ES-I3 (cell line): ENCODE data around the gene MYO3B.

ENCODE experiments used
- H3K36me3 ChIP-seq: 2 replicates; pipeline ENCODE4 v1.6.1; 2013; ENCODE audit warnings: mild to moderate bottlenecking, low read length, control low read depth, moderate library complexity; ENCODE audit not compliant: insufficient read depth
- H3K4me1 ChIP-seq: 2 replicates; pipeline ENCODE4 v1.6.1; 2013; ENCODE audit warnings: mild to moderate bottlenecking, control low read depth, low read length; ENCODE audit not compliant: insufficient read depth
- H3K9ac ChIP-seq: 2 replicates; pipeline ENCODE4 v1.6.1; 2013; ENCODE audit warnings: low read depth, mild to moderate bottlenecking, low read length, moderate library complexity
- H3K9me3 ChIP-seq: 2 replicates; pipeline ENCODE4 v1.6.1; 2013; ENCODE audit warnings: mild to moderate bottlenecking, low read length, moderate library complexity; ENCODE audit not compliant: control insufficient read depth, insufficient read depth

Gene MYO3B

GRCh38 chr2:170152421-170152820, 25.5 kb upstream of the MYO3B start:
- H3K9ac ChIP-seq: no peak overlapping the region
- H3K36me3 ChIP-seq: no peaks in the 10 kb centered on the region; the same call in 1 of the 2 replicates
- H3K9me3 ChIP-seq: peaks cover 12% of the 10 kb centered on the region; the same call in 1 of the 2 replicates
- H3K4me1 ChIP-seq: peaks cover 28% of the 10 kb centered on the region

DNA sequence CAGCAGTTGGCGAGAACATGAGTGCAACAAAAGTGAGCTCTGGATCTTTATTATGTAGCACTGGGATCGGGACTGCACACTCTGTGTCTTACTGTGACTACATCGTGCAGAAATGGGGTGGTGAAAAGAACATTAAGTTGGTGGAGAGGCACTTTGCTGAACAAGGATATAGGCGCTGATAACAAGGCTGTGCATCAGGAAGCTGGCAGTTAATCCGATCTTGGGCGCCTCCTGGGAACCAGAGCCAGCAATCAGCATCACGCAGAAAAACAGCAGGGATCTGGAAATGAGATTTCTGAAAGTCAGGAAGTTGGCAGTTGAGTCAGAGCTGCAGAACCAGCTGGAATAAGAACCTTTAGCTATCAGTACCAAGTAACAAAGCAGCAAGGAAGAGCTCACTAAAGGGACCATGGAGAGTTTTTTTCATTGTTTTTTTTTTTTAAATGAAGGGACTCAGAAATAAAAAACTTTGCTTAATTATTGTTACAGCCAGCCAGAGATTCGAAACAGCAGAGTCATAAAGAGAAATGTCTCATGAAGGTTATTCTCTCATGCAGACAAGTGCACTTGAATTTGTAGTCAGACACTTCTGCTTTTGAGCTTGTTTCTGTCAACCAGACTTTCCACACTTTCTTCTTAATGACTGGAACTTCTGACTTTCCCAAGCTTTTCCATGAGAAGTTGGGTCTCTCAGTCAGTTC, 22.8 kb upstream of the MYO3B start:
- no peak overlapping the region for H3K9ac ChIP-seq
- H3K9me3 ChIP-seq: peaks cover 5% of the 10 kb centered on the region; the same call in 1 of the 2 replicates
- H3K36me3 ChIP-seq: no peaks in the 10 kb centered on the region; the same call in 1 of the 2 replicates
- peaks cover 29% of the 10 kb centered on the region for H3K4me1 ChIP-seq

GRCh38 chr2:170155723-170156253, 22.2 kb upstream of the MYO3B start:
- peaks cover 5% of the 10 kb centered on the region; the same call in 1 of the 2 replicates for H3K9me3 ChIP-seq
- H3K9ac ChIP-seq: no peak overlapping the region
- peaks cover 29% of the 10 kb centered on the region for H3K4me1 ChIP-seq
- H3K36me3 ChIP-seq: no peaks in the 10 kb centered on the region; the same call in 1 of the 2 replicates

DNA sequence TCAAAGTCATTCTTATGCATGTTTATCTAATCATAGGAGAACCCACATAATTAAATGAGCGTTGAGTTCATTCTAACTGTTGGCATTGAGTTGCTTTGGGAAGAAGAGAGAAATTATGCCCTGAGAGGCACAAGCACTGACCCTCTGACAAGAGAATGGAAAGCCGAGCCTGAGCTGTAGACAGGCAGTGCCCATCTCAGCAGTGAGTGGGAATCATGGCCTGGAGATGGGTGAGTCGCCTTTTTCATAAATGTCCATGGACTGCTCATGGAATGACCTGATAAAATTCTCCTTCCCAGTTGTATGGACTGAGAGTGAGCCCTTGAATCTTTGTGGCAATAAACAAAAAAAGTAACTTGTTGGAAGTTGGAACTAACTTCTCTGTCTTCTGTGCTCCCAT, 21.4 kb upstream of the MYO3B start:
- Histone ChIP-seq H3K9ac (no peak overlapping the region), H3K4me1 (peaks cover 29% of the 10 kb centered on the region), H3K36me3 (no peaks in the 10 kb centered on the region; the same call in 1 of the 2 replicates), H3K9me3 (peaks cover 5% of the 10 kb centered on the region; the same call in 1 of the 2 replicates)

DNA sequence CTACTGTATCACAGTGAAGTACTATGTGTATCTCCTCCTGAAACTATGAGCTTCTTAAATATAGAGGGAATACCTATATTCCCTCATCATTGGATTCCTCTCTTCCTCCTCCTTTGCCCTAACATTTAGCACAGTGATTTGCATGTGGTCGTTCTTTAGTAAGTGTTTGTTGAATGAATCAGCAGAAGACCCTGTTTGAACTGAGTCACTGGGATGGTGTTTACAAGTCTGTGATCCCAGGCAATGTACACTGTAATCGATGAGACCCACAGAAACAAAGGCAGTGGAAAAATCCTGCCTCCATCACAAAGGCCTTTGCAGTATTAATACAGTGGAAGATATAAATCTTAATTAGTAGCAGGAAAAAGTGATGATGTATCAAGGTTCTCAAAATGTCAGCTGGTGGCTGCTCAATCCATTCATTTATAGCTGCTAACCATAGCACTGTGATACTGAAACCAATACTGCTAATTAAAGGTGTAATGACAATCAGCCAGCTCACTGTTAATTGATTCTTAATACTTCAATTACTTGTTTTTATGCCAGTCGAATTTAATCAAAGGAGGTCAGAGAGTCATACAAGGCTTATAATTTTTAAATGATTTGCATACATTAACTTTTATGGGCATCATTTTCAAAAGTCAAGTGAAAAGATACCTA, 20.8 kb upstream of the MYO3B start:
- no peak overlapping the region for H3K9ac ChIP-seq
- peaks cover 5% of the 10 kb centered on the region; the same call in 1 of the 2 replicates for H3K9me3 ChIP-seq
- H3K36me3 ChIP-seq: no peaks in the 10 kb centered on the region; the same call in 1 of the 2 replicates
- H3K4me1 ChIP-seq: peaks cover 29% of the 10 kb centered on the region

DNA sequence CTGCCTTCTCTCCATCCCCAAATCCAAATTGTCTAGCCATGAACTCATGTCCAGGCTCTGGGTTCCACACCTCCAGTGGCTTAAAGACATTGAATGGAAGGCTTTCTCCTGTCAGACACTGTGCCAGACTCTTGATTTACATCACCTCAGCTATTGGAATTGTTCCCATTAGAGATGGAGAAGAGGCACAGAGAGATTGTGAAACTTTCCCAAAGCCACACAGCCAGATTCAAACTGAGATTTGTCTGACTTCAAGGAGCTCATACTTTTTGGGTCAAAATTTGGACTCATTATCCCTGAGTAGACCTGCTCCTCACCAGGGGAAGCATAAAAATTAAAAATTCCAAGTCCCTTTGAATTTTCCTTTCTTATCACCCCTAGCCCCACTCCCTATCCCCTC, 18.9 kb upstream of the MYO3B start:
- Histone ChIP-seq H3K9ac (no peak overlapping the region), H3K9me3 (no peaks in the 10 kb centered on the region), H3K4me1 (peaks cover 29% of the 10 kb centered on the region), H3K36me3 (no peaks in the 10 kb centered on the region; the same call in 1 of the 2 replicates)

DNA sequence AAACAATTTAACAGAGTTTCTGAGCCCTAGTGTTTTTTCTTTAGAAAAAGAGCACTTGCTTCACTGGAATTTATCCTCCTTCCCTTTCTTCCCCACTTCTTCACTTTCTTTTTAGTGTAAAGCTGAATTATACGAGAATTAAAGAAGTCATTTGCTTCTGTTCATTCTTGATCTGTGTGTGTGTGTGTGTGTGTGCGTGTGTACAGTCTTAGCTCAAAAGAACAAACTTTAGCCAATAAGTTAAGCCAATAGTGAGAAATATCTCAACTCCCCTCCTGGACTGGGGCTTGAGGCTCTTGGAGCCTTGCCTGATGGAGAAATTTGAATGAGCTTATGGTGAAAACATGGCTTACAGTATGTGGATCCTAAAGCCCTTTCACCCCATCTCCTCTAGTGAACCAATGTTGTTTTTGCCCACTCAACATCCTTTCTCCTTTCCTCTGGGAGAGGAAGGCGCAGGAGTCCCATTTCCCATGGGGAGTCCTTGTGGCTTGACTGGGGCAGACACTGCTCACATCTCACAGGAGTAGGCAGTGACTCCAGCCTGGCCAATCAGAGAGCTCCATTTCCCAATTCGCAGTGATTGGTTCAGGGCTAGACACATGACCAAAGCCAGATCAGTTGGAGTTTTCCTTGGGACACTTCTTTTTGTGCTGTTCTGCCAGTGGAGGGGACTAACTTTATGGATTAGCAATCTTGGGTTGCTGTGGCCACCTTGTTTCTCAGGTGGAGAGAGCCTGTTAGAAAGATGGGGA, 16.3 kb upstream of the MYO3B start:
- Histone ChIP-seq H3K9ac (no peak overlapping the region), H3K9me3 (no peaks in the 10 kb centered on the region), H3K36me3 (no peaks in the 10 kb centered on the region), H3K4me1 (peaks cover 8% of the 10 kb centered on the region)

- H3K9me3 ChIP-seq: no peaks in the 10 kb centered on the region
Measured at GRCh38 chr2:170162271-170162632, 15.7 kb upstream of the MYO3B start.

DNA sequence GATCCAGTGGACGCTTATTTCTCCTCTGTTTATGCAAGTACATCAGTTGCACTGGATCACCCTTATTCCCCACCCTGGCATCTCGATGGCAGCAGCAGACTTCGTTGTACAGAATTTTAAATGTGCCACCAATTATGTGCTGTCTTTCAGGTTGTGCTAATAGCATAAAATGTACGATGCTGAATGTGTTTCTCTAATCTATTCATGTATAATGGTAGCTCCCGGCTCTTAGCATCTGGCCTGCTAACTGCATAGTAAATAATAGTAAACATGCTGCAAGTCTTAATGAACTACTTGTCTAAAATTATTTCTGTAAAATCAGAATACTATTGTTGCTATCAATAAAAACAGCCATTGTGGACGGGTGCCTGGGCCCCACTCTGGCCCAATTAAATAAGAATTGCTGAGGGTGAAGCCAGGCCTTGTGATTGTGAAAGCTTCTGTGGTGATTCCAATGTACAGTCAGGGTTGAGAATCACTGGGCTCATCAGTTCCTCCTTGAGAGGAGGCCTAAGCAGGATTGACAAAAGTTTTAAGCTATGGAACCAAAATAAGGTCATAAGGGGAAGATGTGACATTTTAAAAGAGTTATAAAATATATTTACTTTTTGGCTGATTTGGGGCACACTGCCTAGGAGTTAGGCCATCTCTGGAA, 14.4 kb upstream of the MYO3B start:
- Histone ChIP-seq H3K36me3 (no peaks in the 10 kb centered on the region), H3K9ac (no peak overlapping the region), H3K4me1 (no peaks in the 10 kb centered on the region; the same call in 1 of the 2 replicates)

More at GRCh38 chr2:170162271-170162632, 15.7 kb upstream of the MYO3B start:
- peaks cover 3% of the 10 kb centered on the region for H3K4me1 ChIP-seq
- H3K9ac ChIP-seq: no peak overlapping the region
- no peaks in the 10 kb centered on the region for H3K36me3 ChIP-seq

GRCh38 chr2:170165129-170165528, 12.8 kb upstream of the MYO3B start:
- no peaks in the 10 kb centered on the region for H3K36me3 ChIP-seq
- H3K9ac ChIP-seq: no peak overlapping the region
- H3K9me3 ChIP-seq: no peaks in the 10 kb centered on the region
- H3K4me1 ChIP-seq: peaks cover 4% of the 10 kb centered on the region; the same call in 1 of the 2 replicates

More for the DNA sequence above, 14.4 kb upstream of the MYO3B start:
- H3K9me3 ChIP-seq: no peaks in the 10 kb centered on the region

GRCh38 chr2:170166735-170167134, 11.2 kb upstream of the MYO3B start:
- Histone ChIP-seq H3K9me3 (no peaks in the 10 kb centered on the region), H3K4me1 (peaks cover 12% of the 10 kb centered on the region), H3K36me3 (no peaks in the 10 kb centered on the region), H3K9ac (no peak overlapping the region)

GRCh38 chr2:170170281-170171040, 7.5 kb upstream of the MYO3B start:
- Histone ChIP-seq H3K9me3 (no peaks in the 10 kb centered on the region), H3K9ac (no peak overlapping the region), H3K4me1 (peaks cover 12% of the 10 kb centered on the region), H3K36me3 (no peaks in the 10 kb centered on the region)

GRCh38 chr2:170176212-170176611, 1.7 kb upstream of the MYO3B start:
- Histone ChIP-seq H3K4me1 (peaks cover 9% of the 10 kb centered on the region; the same call in 1 of the 2 replicates), H3K36me3 (no peaks in the 10 kb centered on the region), H3K9me3 (no peaks in the 10 kb centered on the region), H3K9ac (no peak overlapping the region)
